LNCaP clone FGC (cell line): ENCODE results near the gene NATD1.

Experiments
- DNase-seq: peaks from one replicate; pipeline ENCODE4 v3.0.0-alpha.2; 2011; ENCODE audit warnings: low read depth
- H3K4me3 ChIP-seq: 2 replicates; pipeline ENCODE4 v1.5.1; 2011; ENCODE audit warnings: mild to moderate bottlenecking, low read depth, low read length, control low read depth
- TF ChIP-seq, protein P1 (sequence below): IDR thresholded peaks from 2 replicates; pipeline ENCODE4 v1.5.1; 2012; ENCODE audit warnings: mild to moderate bottlenecking; ENCODE audit not compliant: control insufficient read depth, insufficient read depth; ENCODE audit errors: extremely low read depth

NATD1 gene

DNA sequence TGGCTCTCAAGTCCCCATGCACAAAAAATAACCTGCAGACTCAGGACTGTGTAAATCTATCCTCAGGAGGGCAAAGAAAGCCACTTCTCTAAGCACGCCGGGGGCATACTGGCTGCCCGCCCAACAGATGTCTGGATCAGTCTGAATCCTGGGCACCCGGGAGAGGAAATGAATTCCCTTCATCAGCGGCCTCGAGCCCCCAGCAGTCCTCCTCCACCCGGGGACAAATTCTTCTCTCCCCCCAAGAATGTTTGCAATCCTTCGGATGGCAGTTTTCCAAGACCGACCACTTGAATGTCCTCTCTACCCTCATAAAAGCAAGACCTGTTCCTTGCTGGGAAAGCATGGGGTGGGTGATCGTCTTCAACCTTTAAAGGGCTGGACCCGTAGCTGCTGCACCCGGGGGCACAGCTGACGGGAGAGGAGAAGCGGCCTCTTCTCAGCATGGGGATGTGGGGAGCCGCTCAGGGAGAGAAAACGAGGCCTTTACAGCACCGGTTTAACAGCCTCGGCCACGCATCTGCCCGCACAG lies 21.9 kb upstream of the NATD1 start:
- H3K4me3 ChIP-seq = peak overlapping the region; percentile 57
- TF ChIP-seq, protein P1, sequence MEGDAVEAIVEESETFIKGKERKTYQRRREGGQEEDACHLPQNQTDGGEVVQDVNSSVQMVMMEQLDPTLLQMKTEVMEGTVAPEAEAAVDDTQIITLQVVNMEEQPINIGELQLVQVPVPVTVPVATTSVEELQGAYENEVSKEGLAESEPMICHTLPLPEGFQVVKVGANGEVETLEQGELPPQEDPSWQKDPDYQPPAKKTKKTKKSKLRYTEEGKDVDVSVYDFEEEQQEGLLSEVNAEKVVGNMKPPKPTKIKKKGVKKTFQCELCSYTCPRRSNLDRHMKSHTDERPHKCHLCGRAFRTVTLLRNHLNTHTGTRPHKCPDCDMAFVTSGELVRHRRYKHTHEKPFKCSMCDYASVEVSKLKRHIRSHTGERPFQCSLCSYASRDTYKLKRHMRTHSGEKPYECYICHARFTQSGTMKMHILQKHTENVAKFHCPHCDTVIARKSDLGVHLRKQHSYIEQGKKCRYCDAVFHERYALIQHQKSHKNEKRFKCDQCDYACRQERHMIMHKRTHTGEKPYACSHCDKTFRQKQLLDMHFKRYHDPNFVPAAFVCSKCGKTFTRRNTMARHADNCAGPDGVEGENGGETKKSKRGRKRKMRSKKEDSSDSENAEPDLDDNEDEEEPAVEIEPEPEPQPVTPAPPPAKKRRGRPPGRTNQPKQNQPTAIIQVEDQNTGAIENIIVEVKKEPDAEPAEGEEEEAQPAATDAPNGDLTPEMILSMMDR = no peak
- DNase-seq = no peak

DNA sequence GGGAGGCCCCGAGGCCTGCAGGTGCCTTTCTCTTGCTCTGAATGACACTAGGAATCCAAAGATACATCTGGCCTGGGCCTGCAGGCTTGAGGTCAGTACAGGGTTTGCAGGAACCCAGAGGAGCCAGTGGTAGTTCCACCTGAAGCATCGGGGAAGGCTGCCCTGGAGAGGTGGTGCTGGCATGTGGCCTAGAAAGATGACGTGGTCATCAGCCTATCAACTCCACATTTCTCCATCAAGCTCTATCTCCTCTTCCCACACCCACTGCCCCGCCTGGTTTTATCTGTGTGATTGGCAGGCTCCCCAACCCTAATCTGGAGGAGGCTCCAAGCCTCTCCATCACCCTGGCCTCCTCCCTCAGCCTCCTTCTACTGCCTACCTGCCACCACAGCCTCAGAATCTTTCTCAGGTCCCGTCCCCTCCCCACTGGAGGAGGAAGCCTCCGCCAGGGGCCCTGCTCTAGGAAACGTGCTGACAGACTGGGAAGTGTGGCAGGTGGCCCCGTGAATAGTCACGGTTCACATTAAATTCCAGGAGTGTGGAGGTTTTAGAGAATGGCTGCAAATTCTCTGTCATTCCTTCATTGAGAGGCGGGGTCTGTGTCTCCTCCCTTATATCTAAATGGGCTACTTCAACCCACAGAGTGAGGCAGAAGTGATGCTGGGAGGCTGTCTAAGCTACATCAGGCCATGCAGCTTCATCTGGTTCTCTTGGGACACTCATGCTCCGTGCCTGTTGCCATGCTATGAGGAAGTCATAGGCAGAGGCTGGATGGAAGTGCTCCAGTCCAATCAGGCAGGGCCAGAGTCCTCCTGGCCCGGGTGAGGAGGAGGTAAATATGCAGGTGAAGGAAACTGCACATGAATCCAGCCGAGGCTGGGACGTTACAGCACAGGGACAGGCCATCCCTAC lies 19.9 kb upstream of the NATD1 start:
- TF ChIP-seq, protein P1 = no peak
- H3K4me3 ChIP-seq = no peak overlapping the region
- no peak for DNase-seq

DNA sequence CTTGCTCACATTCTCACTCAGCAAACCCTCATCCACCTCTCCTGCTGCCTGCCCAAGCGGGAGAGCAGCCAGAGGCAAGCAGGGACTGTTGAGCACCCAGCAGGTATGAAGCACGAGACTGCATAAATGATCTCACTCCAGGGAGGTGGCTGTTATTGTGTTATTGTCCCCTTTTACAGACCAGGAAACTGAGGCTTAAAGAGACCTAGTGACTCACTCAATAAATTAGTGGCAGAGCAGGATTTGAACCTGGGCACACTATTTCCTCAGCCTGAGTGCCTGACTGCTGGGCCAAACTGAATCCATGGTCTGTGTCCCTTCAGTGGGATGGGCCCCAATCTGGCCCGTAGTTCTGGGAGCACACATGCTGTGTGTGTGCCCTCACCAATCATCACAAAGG lies 19.0 kb upstream of the NATD1 start:
- TF ChIP-seq, protein P1 = no peak
- no peak overlapping the region for H3K4me3 ChIP-seq
- no peak for DNase-seq

GRCh38 chr17:21271454-21272183 lies 18.4 kb upstream of the NATD1 start:
- no peak overlapping the region for H3K4me3 ChIP-seq
- TF ChIP-seq, protein P1 = no peak
- DNase-seq = no peak

- H3K4me3 ChIP-seq = no peak overlapping the region
- no peak for DNase-seq
- TF ChIP-seq, protein P1 = no peak
These were observed 16.2 kb upstream of the NATD1 start for GRCh38 chr17:21269394-21269793.

DNA sequence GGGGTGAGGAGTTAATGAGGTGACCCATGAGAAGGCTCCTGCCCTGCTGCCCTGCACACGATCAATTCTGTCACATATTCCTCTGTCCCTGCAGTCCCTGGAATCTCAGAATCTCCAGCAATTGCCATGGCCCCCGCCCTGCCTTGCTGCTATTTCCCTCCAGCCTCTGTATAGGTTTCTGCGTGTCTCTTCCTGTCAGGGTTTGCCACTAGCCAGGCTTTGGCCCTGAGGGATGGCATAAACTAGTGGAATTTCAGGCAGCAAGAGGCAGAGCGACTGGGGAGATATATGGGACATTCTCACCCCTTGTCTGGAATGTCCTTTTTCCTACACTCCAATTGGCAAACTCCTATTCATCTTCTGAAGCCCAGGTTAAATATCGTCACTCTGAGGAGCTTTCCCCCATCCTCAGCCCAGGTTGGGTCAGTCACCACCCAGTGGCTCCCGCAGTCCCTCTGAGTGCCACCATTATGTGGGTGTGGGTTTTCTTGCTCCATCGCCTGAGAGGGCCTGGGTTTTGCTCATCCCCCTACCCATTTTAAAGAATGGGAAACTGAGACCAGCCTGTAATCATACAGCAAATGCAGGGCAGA lies 15.5 kb upstream of the NATD1 start:
- no peak overlapping the region for H3K4me3 ChIP-seq
- TF ChIP-seq, protein P1 = no peak
- no peak for DNase-seq
